Glomerular visceral epithelial cell (primary cell): ENCODE data around the gene C19orf85.

Source experiments
- DNase-seq: peaks from one replicate; pipeline ENCODE4 v3.0.0-alpha.2; 2016; ENCODE audit errors: extremely low spot score

C19orf85 gene

GRCh38 chr19:55489711-55490477 lies 25.3 kb upstream of the C19orf85 start:
- no peak for DNase-seq

DNA sequence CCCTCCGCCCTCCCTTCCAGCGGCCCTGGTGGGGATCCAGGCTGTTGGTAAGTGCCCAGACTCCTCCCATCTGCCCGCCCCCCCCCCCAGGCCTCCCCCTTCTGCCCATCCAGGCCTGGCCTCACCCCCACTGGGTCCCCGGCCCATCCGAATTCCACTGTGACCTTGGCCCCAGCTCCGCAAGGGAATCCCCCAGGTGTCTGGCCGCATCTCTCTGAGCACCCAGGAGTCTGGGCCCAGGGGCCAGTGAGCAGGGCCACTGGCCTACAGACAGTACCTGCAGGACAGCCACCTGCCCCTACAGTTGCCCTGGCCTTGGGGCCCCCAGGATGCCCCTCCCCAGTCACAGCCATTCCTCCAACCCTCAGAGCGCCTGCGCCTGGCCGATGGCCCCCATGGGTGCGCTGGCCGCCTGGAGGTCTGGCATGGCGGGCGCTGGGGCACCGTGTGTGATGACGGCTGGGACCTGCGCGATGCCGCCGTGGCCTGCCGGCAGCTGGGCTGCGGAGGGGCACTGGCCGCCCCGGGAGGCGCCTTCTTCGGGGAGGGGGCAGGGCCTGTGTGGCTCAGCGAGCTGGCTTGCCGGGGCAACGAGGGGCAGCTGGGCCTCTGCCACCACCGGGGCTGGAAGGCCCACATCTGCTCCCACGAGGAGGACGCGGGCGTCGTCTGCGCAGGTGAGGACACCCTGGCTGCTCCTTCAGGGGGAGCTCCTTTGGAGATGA lies 24.6 kb upstream of the C19orf85 start:
- no peak for DNase-seq

- peak; percentile 61 for DNase-seq
These were observed 23.6 kb upstream of the C19orf85 start, which contains the start of gene SSC5D for GRCh38 chr19:55487924-55488687. Gene SSC5D (plus strand): TSS chr19:55488436. CDS start chr19:55488590, 154 bp downstream.

GRCh38 chr19:55486971-55487923 lies 22.7 kb upstream of the C19orf85 start:
- peak; percentile 97 for DNase-seq

DNA sequence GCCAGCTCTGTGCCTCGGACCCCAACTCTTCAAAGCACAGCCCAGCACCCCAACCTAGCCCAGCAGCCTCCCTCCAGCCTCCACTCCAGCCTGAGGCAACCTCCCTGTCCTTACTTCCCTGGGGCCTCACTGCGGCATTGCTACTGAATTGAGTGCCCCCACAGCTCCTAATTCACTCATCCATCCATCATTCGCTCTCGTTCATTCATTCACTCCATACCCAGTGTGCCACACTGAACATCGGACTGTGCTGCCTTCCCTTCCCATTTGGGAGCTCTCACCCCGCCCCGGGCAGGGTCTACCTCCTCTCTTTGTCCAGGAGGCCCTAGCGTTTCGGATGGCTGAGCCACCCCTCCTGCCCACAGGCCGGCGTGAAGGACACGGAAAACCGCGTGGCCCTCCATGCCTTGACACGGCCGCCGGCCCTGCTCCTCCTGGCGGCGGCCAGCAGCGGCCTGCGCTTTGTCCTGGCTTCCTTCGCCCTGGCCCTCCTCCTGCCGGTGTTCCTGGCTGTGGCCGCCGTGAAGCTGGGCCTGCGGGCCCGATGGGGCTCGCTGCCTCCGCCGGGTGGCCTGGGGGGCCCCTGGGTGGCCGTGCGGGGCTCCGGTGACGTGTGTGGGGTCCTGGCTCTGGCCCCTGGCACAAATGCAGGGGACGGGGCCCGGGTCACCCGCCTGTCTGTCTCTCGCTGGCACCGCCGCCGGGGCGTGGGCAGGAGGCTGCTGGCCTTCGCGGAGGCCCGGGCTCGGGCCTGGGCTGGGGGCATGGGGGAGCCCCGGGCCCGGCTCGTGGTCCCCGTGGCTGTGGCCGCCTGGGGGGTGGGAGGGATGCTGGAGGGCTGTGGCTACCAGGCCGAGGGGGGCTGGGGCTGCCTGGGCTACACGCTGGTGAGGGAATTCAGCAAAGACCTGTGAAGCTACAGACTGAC lies 21.8 kb upstream of the C19orf85 start:
- no peak for DNase-seq

- no peak for DNase-seq
These were observed 21.0 kb upstream of the C19orf85 start for GRCh38 chr19:55485439-55486011.

DNA sequence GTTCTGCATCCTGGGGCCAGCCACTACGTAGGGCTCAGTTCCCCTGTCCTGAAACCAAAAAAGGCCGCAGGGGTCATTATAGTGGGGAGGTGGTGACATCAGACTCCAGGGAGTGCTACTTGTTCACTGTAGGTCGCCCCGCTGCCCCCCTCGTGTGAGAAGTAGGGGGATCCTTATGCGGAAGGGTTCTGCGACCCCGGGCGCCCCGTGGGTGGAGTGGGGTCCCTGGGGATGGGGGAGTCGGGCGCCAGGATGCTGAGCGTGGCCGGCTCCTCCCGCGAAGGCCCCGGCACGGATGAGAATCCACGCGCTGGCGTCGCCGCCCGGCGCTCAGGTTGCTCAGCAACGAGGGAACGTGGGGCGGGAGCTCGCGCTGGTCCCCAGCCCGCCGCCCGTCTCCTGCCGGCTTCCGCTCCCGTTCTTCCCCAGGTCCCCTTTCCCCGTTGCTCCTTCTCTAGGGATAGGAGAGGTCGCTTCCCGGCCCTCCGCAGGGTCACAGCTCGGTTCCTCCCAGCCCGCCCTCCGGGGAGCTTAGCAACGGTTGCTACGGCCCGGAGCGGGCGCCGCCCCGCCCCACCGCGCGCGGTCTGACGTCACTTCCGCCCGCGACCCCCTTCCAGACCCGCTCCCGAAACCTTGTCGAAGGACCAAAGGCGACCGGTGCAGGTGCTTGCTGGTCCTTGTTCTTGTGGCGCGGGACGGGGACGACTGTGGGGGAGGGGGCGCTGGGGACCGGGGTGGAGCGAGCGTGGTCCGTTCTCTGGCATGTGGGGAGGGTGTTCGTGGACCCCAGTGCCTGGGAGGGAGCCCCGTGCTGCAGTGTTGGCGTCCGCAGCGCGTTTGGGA lies 20.3 kb upstream of the C19orf85 start, which contains the start of gene NAT14:
NAT14 (plus strand) TSS at position 596 of the 846 bp plus-strand sequence. CDS start 521 bp downstream, outside the sequence.
- peak; percentile 73 for DNase-seq

DNA sequence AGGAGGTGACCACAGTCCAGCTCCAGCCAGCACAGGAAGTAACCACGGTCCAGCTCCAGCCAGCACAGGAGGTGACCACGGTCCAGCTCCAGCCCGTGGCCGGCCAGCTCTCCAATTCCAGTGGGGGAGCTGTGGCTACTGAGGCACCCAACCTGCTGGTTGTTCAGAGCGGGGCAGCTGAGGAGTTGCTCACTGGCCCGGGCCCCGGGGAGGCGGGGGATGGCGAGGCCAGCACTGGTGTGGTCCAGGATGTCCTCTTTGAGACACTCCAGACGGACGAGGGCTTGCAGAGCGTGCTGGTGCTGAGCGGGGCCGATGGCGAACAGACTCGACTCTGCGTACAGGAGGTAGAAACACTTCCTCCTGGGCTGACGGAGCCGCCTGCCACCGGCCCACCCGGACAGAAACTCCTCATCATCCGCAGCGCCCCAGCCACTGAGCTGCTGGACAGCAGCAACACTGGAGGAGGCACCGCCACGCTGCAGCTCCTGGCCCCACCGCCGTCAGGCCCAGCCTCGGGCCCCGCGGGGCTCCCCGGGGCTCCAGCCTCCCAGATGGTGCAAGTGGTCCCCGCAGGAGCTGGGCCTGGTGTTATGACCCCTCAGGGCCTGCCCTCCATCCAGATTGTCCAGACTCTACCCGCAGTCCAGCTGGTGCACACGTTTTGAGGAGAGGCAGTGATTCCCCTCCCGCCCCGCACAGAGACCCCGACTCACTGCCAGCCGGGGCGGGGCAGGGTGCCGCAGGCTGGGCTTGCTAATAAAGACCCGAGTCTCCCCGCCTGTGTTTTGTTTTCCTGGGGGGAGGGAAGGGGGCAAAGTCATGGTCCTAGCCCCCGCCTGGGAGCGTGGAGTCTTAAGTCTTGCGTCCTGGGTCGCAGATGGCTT lies 19.4 kb upstream of the C19orf85 start:
- DNase-seq: no peak

- no peak for DNase-seq
These were observed 18.6 kb upstream of the C19orf85 start for GRCh38 chr19:55482967-55483705.

DNA sequence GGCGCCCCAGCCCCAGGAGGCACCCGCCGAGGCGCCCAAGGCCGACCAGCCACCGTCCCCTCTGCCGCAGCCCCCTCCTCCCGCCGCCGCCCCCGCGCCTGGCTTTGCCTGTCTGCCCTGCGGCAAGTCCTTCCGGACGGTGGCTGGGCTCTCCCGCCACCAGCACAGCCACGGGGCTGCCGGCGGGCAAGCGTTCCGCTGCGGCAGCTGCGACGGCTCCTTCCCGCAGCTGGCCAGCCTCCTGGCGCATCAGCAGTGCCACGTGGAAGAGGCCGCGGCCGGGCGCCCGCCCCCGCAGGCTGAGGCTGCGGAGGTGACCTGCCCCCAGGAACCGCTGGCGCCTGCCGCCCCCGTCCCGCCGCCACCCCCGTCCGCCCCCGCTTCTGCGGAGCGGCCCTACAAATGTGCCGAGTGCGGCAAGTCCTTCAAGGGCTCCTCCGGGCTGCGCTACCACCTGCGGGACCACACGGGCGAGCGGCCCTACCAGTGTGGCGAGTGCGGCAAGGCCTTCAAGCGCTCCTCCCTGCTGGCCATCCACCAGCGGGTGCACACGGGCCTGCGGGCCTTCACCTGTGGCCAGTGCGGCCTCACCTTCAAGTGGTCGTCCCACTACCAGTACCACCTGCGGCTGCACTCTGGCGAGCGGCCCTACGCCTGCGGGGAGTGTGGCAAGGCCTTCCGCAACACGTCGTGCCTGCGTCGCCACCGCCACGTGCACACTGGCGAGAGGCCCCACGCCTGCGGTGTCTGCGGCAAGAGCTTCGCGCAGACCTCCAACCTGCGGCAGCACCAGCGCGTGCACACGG lies 17.8 kb upstream of the C19orf85 start:
- DNase-seq: no peak

- DNase-seq: no peak
These were observed 17.2 kb upstream of the C19orf85 start for GRCh38 chr19:55481794-55482155.

- DNase-seq: no peak
These were observed 16.7 kb upstream of the C19orf85 start for GRCh38 chr19:55481148-55481793.

DNA sequence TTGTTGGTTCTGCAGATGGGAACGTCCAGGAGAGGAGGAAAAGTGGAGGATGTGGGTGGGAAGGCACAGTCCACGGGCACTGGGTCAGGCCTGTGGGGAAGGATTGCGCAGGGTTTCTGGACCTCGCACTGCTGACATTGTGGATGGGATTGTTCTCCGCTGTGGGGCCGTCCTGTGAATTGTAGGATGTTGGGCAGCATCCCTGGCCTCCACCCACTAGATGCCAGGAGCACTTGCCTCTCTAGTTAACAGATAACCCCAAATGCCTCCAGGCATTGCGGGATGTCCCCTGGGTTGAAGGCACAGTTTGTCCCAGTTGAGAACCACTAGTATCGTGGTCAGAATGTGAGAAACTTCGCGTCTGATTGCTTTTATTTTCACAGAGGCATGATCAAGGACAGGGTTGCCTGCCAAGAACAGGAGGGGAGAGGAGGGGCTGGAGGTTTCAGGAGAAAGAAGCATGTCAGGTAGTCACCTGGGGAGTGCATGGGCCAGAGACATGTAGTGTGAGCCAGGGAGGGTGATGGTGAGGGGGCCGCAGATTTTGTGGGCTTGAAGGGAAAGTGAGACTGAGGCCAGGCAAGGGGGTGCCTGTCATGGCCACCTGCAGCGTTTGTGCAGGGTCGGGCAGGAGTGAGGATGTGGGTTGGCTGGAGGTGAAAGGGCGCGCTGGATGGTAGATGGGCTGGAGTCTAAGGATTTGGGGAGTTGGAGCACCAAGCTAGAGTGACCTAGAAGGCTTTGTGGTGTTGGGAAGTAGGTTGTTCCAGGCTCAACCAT lies 15.1 kb upstream of the C19orf85 start:
- no peak for DNase-seq

GRCh38 chr19:55479045-55479444 lies 14.5 kb upstream of the C19orf85 start:
- DNase-seq: no peak

DNA sequence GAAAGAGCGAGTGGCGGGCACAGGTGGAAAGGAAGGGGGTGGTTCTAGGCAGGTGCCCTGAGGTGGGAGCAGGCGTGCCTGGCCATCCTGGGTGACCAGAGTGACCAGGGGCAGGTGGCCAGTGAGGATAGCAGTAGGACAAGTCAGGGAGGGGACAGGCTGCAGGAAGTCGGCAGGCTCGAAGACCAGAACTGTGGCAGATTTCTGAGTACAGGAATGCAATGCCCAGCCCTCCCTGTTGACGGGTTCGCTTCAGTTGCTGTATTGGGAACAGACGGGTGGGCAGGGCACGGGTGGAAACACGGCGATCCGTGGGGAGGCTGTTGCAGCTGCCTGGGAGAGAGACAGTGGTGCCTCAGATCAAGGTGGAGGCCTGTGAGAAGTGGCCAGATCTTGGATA lies 13.8 kb upstream of the C19orf85 start:
- DNase-seq: no peak
